Upper lobe of left lung (tissue), 6 donors: Measurements from ENCODE around the gene ABCG1. TPM values are rescaled to one million over a fixed set of nuclear protein-coding genes. Genes with fewer than 3 reads are reported as not detected.

ENCODE experiments used
- ATAC-seq, 2 donors: fragments of 200-7000 bp; cut with Tn5 transposase; one replicate each; pipeline ENCODE4 v1.9.1; 2022; ENCODE audit warnings: mild to moderate bottlenecking in 2 of 2, moderate library complexity in 2 of 2; ENCODE audit not compliant: low FRiP score in 2 of 2
- DNase-seq, 2 donors: peaks; one replicate each; pipeline ENCODE4 v3.0.0-alpha.2; 2019 to 2020
- H3K27ac ChIP-seq, 4 donors: fragments of 200-600 bp; sonication (generic); one replicate each; pipeline ENCODE4 v1.5.1; 2016 to 2019
- H3K27me3 ChIP-seq, 4 donors: fragments of 200-600 bp; sonication (generic); one replicate each; pipeline ENCODE4 v1.5.1; 2017 to 2019
- H3K36me3 ChIP-seq, 4 donors: fragments of 200-600 bp; sonication (generic); one replicate each; pipeline ENCODE4 v1.5.1; 2016 to 2019
- H3K4me1 ChIP-seq, 4 donors: fragments of 200-600 bp; sonication (generic); one replicate each; pipeline ENCODE4 v1.5.1; 2018 to 2019
- H3K4me3 ChIP-seq, 4 donors: fragments of 200-600 bp; sonication (generic); one replicate each; pipeline ENCODE4 v1.5.1; 2017 to 2019; ENCODE audit warnings: mild to moderate bottlenecking in 2 of 4, moderate library complexity in 1 of 4
- H3K9me3 ChIP-seq, 4 donors: fragments of 200-600 bp; sonication (generic); one replicate each; pipeline ENCODE4 v1.5.1; 2018 to 2019
- CTCF ChIP-seq, 6 experiments: fragments of 450-650 bp in 4 of 6; fragments of 200-600 bp in 2 of 6; sonication (generic) in 2 of 6; IDR thresholded peaks; one replicate each; pipeline ENCODE4 v1.5.1; 2016 to 2019; ENCODE audit warnings: antibody characterized with exemption in 6 of 6
- EP300 ChIP-seq, 4 donors: sonication (generic); formaldehyde crosslinking; IDR thresholded peaks; one replicate each; pipeline ENCODE4 v1.5.1; 2017; ENCODE audit warnings: antibody characterized with exemption in 4 of 4, control low read depth in 2 of 4
- POLR2A ChIP-seq, 4 donors: fragments of 450-650 bp; IDR thresholded peaks; one replicate each; pipeline ENCODE4 v1.5.1; 2016 to 2017; ENCODE audit warnings: antibody characterized with exemption in 4 of 4, mild to moderate bottlenecking in 2 of 4
- POLR2AphosphoS5 ChIP-seq, 2 donors: sonication (generic); formaldehyde crosslinking; IDR thresholded peaks; one replicate each; pipeline ENCODE4 v1.5.1; 2017; ENCODE audit warnings: antibody characterized with exemption in 2 of 2
- WGBS, 2 donors: methylation state at CpG; one replicate each; pipeline ENCODE4 v1.1.5; 2017 to 2018; 5-methylcytosine and 5-hydroxymethylcytosine counted together
- small RNA-seq, 4 donors: library from RNA; depleted of rRNA; stranded (forward); fragments of <200 nt; gene quantifications; one replicate each; pipeline ENCODE3, GENCODE V24; 2016
- total RNA-seq, 6 donors: library from RNA; depleted of rRNA in 4 of 6; stranded (reverse); fragments of >200 nt in 4 of 6; gene quantifications; one replicate each; pipeline versions ENCODE4 v1.1.0 to v1.2.1, GENCODE V29; 2016 to 2021
- donor health status: DM: no; HTN: no; CAD: no; lungs with moderate emphysema.
- donor health status: DM: no; HTN: yes; CAD: no; lungs with severe emphysema.

Gene ABCG1
- total RNA-seq, 6 donors from 2014 or later = 56.7 to 130 (median 79.8) TPM

GRCh38 chr21:42343101-42343500 lies 124.2 kb downstream of the ABCG1 start:
- DNase-seq (no peak), ATAC-seq (no peak)
- H3K36me3 ChIP-seq = no peaks in the 10 kb centered on the region
- H3K4me3 ChIP-seq = no peak overlapping the region
- H3K27ac ChIP-seq = no peak overlapping the region
- TF ChIP-seq EP300 (IDR thresholded peaks at IDR 0.05) (no peak), POLR2A (IDR thresholded peaks at IDR 0.05) (no peak), POLR2AphosphoS5 (IDR thresholded peaks at IDR 0.05) (no peak)
- H3K27me3 ChIP-seq = no peaks in the 10 kb centered on the region
- H3K9me3 ChIP-seq = no peaks in the 10 kb centered on the region
- 95 to 99% methylated on average over 8 to 10 of the region's 10 CpGs for WGBS, 2 donors
- H3K4me1 ChIP-seq = peaks cover 0 to 7% (median 5%) of the 10 kb centered on the region in 4 donors

DNA sequence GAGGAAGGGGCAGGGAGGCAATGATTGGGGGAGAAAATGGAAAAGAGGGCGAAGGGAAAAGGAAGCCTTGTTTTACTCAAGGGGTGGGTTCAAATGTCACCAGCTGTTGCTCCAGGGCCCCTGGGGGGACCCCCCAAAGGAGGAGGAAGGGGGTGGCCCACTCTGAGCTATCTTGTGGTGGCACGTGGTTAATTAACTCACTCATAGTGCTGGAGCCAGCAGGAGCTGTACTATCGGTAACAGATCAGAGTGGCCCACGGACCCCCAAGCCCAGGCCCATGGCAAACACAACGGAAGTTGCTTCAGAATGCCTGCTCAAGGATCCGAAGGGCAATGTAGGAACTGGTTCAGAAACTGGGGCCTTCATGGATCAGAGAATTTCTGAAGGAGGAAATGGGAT lies 124.6 kb downstream of the ABCG1 start:
- DNase-seq (no peak), ATAC-seq (no peak)
- Histone ChIP-seq H3K36me3 (no peaks in the 10 kb centered on the region), H3K9me3 (no peaks in the 10 kb centered on the region), H3K27me3 (no peaks in the 10 kb centered on the region), H3K4me3 (no peak overlapping the region), H3K4me1 (peaks cover 0 to 2% (median under 1%) of the 10 kb centered on the region in 4 donors), H3K27ac (no peak overlapping the region)
- TF ChIP-seq POLR2A (IDR thresholded peaks at IDR 0.05) (no peak), CTCF (IDR thresholded peaks at IDR 0.05) (no peak), EP300 (IDR thresholded peaks at IDR 0.05) (no peak), POLR2AphosphoS5 (IDR thresholded peaks at IDR 0.05) (no peak)
- 86 to 93% methylated on average over 6 of the region's 6 CpGs for WGBS, 2 donors

DNA sequence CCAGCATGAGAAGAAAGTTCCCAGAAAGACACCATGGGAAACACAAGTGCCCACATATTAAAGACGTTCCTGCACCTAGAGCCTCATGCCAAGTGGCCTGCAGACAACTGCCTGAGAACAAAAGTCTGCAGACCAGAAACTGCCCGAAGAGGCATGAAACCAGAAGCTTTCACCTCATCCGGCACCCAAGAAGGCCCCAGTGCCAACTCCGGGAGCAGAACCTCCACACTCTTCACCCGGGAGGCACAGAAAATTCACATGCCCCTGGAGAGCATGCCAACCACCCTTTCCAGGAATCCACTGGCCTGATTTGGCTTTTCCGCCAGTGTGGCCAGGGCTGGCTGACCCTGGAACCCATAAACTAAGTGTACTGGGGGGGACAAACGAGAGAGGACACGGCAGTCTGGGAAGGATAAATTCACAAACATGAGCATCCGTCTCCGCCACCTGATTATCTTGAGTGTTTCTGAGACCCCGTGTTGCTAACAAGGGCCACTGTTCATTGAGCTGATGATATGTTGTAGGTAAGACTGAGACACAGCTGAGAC lies 125.1 kb downstream of the ABCG1 start:
- H3K27ac ChIP-seq = no peak overlapping the region
- DNase-seq (no peak), ATAC-seq (no peak)
- no peaks in the 10 kb centered on the region for H3K27me3 ChIP-seq
- H3K4me3 ChIP-seq = no peak overlapping the region
- TF ChIP-seq POLR2AphosphoS5 (IDR thresholded peaks at IDR 0.05) = no peak
- no peak for TF ChIP-seq EP300 (IDR thresholded peaks at IDR 0.05)
- no peak for TF ChIP-seq POLR2A (IDR thresholded peaks at IDR 0.05)
- TF ChIP-seq CTCF (IDR thresholded peaks at IDR 0.05) = no peak
- no peaks in the 10 kb centered on the region for H3K36me3 ChIP-seq
- WGBS, 2 donors = 86 to 92% methylated on average over 9 to 11 of the region's 11 CpGs
- no peaks in the 10 kb centered on the region for H3K9me3 ChIP-seq
- H3K4me1 ChIP-seq = no peaks in the 10 kb centered on the region

DNA sequence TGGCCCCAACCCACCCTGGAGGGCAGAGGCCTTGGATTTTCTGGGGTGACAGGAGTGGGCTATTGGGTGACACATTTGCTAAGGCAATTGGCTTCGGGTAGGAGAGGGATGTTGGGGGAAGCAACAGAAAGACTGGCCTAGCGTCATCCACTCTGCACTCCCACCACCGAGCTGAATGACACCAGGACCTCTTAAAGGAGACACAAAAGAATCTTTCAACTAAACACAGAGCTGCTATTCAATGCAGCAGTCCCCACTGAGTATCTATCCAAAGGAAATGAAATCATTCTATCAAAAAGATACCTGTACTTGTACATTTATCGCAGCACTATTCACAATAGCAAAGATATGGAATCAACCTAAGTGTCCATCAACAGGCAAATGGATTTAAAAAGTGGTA lies 125.7 kb downstream of the ABCG1 start:
- no peak for ATAC-seq
- WGBS, 2 donors = 77 to 85% methylated on average over 4 of the region's 4 CpGs

GRCh38 chr21:42346441-42346840 lies 127.5 kb downstream of the ABCG1 start:
- WGBS, 2 donors = 91 to 93% methylated on average over 9 of the region's 9 CpGs
- ATAC-seq (no peak), DNase-seq (no peak)
- Histone ChIP-seq H3K4me1 (no peaks in the 10 kb centered on the region), H3K27ac (no peak overlapping the region), H3K4me3 (no peak overlapping the region), H3K27me3 (no peaks in the 10 kb centered on the region), H3K36me3 (no peaks in the 10 kb centered on the region), H3K9me3 (no peaks in the 10 kb centered on the region)
- TF ChIP-seq POLR2AphosphoS5 (IDR thresholded peaks at IDR 0.05) (no peak), EP300 (IDR thresholded peaks at IDR 0.05) (no peak), POLR2A (IDR thresholded peaks at IDR 0.05) (no peak), CTCF (IDR thresholded peaks at IDR 0.05) (no peak)

More for the DNA sequence above, 125.7 kb downstream of the ABCG1 start:
- no peaks in the 10 kb centered on the region for H3K4me1 ChIP-seq
- DNase-seq = no peak
- H3K4me3 ChIP-seq = no peak overlapping the region
- H3K27me3 ChIP-seq = no peaks in the 10 kb centered on the region
- no peaks in the 10 kb centered on the region for H3K9me3 ChIP-seq
- H3K36me3 ChIP-seq = no peaks in the 10 kb centered on the region
- H3K27ac ChIP-seq = no peak overlapping the region
- TF ChIP-seq EP300 (IDR thresholded peaks at IDR 0.05) (no peak), CTCF (IDR thresholded peaks at IDR 0.05) (no peak), POLR2AphosphoS5 (IDR thresholded peaks at IDR 0.05) (no peak), POLR2A (IDR thresholded peaks at IDR 0.05) (no peak)

Small RNA genes within 50 kb of the gene (small RNA-seq; reads per million reads assigned to genes)
- 0 reads per million in 4 donors for gene RNA5SP492

Other genes with a start within 250 kb of the ABCG1 start
- 10 to 100 TPM; 12.4 to 28.3 (median 16.7) TPM for gene ZBTB21, start 208.8 kb upstream of the ABCG1 start, total RNA-seq
- gene UMODL1, start 147.8 kb upstream of the ABCG1 start, total RNA-seq = 1 to 10 TPM in 2 of 6 donors, under 1 TPM in 3, not detected in 1; 0.07 to 6.3 (median 0.59) TPM
- 10 to 100 TPM in 5 of 6 donors, 1 to 10 TPM in 1; 5.9 to 21.5 (median 18.2) TPM for gene TFF3, start 96.3 kb downstream of the ABCG1 start, total RNA-seq
- gene TFF2, start 131.9 kb downstream of the ABCG1 start, total RNA-seq = not detected
- gene TFF1, start 147.4 kb downstream of the ABCG1 start, total RNA-seq = under 1 TPM in 2 of 6 donors, not detected in 4; 0.72 to 0.84 TPM
- gene TMPRSS3, start 176.9 kb downstream of the ABCG1 start, total RNA-seq = 10 to 100 TPM in 1 of 6 donors, 1 to 10 TPM in 5; 3.5 to 12.5 (median 5.8) TPM
- gene UBASH3A, start 184.8 kb downstream of the ABCG1 start, total RNA-seq = 1 to 10 TPM in 5 of 6 donors, not detected in 1; 1.4 to 7.3 (median 2.9) TPM